ENCODE data around the gene ACSS1.

The ACSS1 gene

GRCh38 chr20:24992487-24993205 lies 65.3 kb downstream of the ACSS1 start, which contains the start of gene APMAP:
TSS of gene APMAP (minus strand) at chr20:24992751. CDS start at chr20:24992688, 63 bp downstream.
- DNase-seq (ENCODE audit: low read depth in 2 of 2): peak; percentile 91 to 94

DNA sequence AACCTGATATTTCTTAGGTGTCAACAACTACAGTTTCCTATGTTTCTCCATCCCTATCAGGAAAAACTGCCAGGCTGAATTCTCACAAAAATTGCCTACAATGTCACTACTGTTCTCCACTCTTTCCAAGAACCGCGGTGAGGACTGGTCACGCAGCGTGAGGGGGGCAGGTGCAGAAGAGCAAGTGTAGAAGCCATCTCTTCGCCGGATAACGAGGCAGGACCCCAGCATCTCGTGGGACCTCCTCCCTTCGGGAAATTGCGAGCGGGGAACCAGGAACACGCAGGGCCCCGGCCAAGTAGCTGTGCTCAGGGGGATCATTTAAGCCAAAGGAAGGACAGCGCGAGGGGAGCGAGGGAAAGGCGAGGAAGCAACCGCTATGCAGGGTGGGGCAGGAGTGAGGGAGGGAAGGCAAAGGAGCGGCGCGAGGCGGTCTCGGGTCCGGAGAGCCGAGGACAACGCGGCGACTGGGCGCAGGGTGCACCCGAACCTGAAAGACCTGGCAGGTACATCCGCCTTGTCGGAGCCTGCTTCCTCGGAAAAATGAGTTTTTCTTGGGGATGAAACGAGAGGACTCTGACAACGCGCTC lies 65.9 kb downstream of the ACSS1 start:
- no peak for DNase-seq (ENCODE audit: low read depth in 2 of 2)

- no peak for DNase-seq (ENCODE audit: low read depth in 2 of 2)
These were observed 67.1 kb downstream of the ACSS1 start for GRCh38 chr20:24990810-24991252.

- DNase-seq (ENCODE audit: low read depth in 2 of 2): no peak
These were observed 68.8 kb downstream of the ACSS1 start for GRCh38 chr20:24989162-24989561.

DNA sequence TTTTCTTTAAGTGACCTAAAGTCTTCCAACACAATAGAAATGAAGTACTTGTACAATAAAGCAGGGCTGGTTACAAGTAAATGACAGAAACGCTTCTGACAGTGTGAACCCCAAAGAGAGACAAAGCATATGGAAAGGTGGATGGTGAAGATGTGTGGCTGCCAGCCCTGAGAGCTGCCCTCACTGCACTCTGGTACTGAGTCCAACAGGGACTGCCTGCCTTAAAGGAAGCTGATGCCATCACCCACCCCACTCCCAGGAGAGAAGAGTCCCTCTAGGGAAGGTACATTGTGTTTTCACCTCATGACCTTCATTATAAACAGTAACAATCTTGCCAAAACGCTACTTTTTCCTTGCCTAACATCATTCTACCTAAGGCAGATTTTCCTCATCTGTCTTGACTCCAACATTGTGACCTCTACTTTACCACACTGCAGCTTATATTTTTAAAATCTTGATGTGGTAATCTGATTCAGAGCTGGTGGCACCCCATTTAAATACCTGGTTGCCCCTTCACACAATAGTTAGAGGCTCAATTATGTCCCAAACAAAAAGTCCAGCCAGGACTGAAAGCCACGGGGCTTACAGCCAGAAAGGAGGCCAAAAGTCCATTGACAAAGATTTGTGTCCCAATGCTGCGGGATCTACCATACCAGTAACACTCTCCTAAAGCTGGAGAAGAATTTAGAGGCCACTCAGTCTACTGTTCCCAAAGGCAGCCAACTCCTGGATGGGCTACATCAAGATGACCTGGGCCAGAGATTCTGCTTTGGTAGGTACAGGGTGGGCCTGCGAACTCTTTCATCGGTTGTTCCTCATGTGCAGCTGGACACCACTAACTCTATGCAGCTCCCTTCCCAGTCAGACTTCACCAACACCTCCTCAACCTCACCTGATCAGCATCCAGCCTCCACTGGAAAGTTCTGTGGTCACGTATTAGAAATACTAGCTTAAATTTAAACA lies 69.8 kb downstream of the ACSS1 start:
- no peak for DNase-seq (ENCODE audit: low read depth in 2 of 2)

DNA sequence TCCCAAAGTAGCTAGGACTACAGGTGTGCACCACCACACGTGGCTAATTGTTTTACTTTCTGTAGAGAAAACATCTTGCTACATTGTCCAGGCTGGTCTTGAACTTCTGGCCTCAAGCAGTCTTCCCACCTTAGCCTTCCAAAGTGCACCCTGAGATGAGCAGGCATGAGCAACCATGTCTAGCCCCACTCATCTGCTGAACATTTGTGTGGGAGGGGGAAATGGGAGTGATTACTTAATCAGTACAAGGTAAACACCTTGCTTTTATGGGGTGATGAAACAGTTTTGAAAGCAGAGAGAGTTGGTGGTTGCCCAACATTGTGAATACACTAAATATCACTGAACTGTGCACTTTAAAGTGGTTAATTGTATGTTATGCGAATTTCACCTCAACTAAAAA lies 70.7 kb downstream of the ACSS1 start:
- DNase-seq (ENCODE audit: low read depth in 2 of 2): no peak

DNA sequence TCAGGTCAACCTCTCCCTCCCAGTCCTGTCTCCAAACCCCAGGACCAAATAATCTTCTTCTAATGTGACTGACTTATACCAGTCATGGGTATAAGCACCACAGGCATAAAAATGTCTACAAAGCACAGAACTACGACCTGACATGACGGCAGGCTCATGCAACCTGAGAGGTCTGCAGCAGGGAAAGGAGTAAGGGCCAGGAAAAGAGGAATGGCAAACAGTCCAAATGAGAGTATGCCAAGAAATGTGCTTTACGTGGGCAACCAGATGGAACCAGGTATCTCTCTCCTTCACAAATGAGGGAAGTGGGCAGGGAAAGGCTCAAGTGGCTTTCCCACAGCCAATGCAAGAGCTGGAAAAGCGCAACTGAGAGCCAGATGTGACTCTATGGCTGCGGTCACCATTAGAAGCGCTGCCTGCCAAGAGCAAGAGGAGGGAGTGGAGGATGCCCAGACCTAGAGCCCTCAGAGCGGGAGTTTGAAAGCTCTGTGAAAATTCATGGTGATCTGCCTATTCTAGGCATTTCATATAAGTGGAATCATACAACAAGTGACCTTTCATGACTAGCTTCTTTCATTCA lies 71.4 kb downstream of the ACSS1 start:
- DNase-seq (ENCODE audit: low read depth in 2 of 2): no peak

DNA sequence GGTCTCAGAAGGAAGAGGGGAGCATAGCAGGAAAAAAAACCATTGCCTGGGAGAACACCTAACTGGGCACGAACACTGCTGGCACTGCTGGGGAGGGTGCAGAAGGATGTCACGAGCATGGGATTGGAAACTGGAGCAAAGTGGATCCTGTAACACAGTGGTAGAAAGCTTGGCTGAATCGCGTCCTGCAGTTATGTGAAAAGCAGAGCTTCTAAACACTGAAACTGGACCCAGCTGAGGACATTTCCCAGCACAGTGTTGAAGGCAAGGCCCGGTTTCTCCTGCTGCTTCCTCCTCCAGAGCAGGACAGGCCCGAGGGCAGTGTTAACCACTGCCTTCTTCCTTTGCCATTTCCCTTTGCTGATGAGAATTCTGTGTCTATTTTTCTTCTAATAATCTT lies 72.1 kb downstream of the ACSS1 start:
- DNase-seq (ENCODE audit: low read depth in 2 of 2): no peak

- no peak for DNase-seq (ENCODE audit: low read depth in 2 of 2)
These were observed 72.8 kb downstream of the ACSS1 start for GRCh38 chr20:24984961-24985640.

DNA sequence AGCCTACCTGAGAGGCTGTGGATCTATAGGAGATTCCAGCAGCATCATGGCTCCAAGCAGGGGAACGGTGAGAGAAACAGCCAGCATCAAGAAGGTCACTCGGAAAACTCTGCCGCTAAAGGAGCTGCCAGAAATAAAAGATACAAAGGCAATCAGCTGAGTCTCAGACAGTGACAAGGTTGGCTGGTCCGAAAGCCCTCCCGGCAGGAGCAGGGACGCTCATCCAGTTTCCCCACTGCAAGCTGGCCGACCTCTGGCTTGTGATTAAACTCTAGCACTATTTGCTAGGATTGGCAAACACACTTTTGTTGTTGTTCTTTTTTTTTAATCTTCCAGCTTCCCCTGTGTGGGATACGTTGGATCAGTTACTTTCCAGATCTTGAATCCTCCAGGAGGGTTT lies 74.0 kb downstream of the ACSS1 start:
- DNase-seq (ENCODE audit: low read depth in 2 of 2): no peak

GRCh38 chr20:24981790-24982189 lies 76.1 kb downstream of the ACSS1 start:
- DNase-seq (ENCODE audit: low read depth in 2 of 2): no peak

DNA sequence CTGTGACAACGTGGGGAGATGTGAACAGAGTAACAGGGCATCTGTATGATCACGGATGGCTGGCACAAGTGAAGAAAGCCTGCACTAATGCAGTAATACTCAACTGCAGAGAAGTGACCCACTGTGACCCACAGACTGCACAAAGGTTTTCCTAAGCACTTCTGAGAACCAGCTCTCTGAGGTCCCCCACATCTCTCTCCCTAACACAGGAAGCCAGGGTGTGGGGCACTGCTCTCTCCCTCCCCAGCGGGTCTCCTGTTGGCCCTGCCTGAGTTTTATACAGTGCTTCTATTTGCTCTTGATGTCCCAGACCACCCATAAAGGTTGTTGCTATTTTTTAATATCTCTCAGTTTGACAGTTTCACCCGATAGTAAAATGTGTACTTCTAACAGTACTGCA lies 76.7 kb downstream of the ACSS1 start:
- DNase-seq (ENCODE audit: low read depth in 2 of 2): no peak

GRCh38 chr20:24980291-24981053 lies 77.5 kb downstream of the ACSS1 start:
- DNase-seq (ENCODE audit: low read depth in 2 of 2): no peak

DNA sequence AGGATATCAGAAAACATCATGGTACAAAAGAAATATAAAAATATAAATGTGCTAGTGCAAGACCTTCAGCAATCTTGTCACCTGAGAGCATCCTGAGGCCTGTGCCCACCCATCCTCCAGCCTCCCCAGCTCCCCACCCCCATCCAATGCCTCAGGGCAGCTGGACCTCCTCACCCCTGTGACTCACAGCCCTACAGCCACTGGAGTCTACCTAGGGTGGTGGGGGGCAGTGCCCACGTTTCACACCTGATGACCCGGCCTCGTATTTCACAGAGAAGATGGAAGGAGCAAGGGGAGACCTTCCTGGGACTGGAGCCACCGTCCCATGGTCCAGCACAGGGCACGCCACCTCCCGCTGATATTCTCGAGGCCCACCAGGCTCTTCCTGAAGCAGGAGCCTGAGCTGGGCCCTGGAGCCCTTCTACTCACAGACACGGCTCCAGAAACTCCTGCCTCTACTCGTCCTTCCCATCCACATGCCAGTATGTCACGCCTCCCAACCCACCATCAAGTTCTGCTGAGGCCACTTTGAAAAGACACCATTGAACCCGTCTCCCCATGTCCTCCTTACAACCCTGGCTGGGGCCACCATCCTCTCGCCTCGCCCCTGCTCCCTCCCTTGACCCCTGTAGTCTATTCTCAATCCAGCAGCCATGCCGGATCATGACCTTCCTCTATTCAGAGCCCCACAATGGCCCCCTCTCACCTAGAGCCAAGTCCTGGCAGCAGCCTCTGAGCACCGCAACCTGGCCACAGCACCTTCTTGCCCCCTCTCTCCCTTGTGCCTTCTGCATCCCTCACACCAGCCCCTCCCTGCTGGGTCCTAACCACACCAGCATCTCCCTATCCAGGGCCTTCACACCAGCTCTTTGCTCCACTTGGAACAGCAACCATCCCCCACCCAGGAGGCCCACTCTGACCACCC lies 78.6 kb downstream of the ACSS1 start:
- no peak for DNase-seq (ENCODE audit: low read depth in 2 of 2)

DNA sequence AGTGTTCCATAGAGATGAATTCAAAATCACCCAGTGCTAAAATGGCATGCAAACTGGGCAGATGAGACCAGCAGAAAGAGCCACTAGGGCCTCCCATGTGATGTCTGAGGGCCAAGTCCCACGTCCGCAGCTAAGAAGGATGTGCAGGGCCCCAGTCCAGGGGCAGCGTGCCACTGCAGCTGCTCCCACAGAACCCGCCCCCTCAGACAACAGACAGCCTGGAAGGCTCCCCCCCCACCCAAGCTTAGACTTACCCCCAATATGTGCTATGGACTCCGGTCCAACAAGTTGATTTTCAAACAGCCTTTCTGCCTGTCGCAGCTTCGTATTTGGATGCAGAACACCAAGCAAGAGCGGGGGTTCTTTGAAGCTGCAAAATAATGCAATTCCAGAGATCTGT lies 79.4 kb downstream of the ACSS1 start:
- DNase-seq (ENCODE audit: low read depth in 2 of 2): no peak

DNA sequence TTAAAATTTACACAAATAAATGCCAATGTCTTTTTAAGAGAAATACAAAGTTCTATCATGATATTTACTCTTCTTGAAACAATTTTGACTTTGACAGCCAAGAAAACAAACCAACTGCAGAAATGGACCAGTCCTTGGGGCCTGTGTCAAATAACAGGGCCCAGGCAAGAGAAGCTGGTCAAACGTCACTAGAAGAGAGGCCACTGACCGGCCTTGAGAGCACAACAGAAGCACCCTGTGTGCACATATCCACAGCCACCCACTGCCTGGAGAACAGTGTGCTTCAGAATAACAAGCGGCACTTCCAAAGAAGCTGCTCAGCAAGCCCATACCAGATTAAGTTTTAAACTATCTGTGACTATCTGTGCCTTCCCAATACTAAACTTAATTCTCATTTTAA lies 80.1 kb downstream of the ACSS1 start:
- no peak for DNase-seq (ENCODE audit: low read depth in 2 of 2)

DNA sequence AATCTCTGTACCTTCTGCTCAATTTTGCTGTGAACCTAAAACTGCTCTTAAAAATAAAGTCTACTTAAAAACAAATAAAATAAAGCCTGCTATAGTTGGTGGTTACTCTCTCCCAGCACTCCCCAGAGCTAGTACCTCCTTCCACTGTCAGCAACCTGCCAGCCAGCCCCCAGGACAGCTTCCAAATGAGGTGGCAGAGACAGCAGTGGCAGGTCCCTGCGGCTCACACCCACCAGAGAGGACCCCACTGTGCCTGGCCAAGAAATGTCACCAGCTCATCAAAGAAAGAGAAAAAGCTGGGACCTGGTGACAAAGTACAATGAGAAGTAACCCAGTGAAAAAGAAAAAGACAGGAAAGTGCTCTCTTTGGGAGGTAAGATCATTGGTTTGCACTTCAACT lies 80.6 kb downstream of the ACSS1 start:
- no peak for DNase-seq (ENCODE audit: low read depth in 2 of 2)

GRCh38 chr20:24972341-24972740 lies 85.6 kb downstream of the ACSS1 start:
- no peak for DNase-seq (ENCODE audit: low read depth in 2 of 2)

DNA sequence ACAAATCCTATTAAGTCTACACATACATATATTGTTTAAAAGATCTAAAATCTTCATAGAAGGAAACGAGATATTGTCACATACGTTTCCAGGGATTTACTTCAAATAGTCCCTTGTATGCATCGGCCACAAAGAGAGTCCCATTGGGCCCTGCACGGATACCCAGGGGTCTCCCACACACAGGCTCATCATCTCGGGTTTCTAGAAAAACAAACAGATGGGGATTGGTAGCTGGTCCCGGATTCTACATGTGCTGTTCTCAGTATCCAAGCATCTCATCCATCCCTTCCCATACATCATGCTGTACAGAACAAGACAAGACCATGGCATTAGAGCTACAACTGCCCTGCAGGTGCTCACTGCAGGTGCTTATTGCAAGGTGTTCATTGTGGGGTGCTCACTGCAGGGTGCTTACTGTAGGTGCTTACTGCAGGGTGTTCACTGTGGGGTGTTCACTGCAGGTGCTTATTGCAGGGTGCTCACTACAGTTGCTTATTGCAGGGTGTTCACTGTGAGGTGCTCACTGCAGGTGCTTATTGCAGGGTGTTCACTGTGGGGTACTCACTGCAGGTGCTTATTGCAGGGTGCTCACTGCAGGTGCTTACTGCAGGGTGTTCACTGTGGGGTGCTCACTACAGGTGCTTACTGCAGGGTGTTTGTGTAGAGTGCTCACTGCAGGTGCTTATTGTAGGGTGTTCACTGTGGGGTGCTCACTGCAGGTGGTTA lies 86.4 kb downstream of the ACSS1 start:
- DNase-seq (ENCODE audit: low read depth in 2 of 2): no peak

Data from activated CD8-positive, alpha-beta memory T cell treated with anti-CD3 and anti-CD28 coated beads for 4 hours (primary cell).